ENCODE results near the gene ADARB1. TPM values are rescaled to one million over a fixed set of nuclear protein-coding genes. Genes with fewer than 3 reads are reported as not detected.

ADARB1 gene
- polyA plus RNA-seq, 1 of the 3 experiments (the other 2 are of a cell fraction), result 7.8 TPM

GRCh38 chr21:45090966-45091365, 16.6 kb downstream of the ADARB1 start (continued):
- TF ChIP-seq SMC3 (IDR thresholded peaks at IDR 0.05; ENCODE audit: low read depth, low read length) (no peak), IRF3 (IDR thresholded peaks at IDR 0.05; ENCODE audit: low read depth, low read length) (no peak), RAD21 (IDR thresholded peaks at IDR 0.05; ENCODE audit: low read length) (no peak), TAF1 (IDR thresholded peaks at IDR 0.05; ENCODE audit: borderline replicate concordance, low read depth, low read length) (no peak), FOSL2 (IDR thresholded peaks at IDR 0.05; ENCODE audit: borderline replicate concordance, low read depth) (no peak)

GRCh38 chr21:45091550-45092322, 17.4 kb downstream of the ADARB1 start:
- H3K79me2 ChIP-seq (ENCODE audit: insufficient read depth), result peaks cover 16% of the 10 kb centered on the region; the same call in 1 of the 2 replicates

More at GRCh38 chr21:45091550-45092322, 17.4 kb downstream of the ADARB1 start:
- WGBS (ENCODE audit: low lambda C conversion rate), result 31% methylated on average over 3 of the region's 7 CpGs
- no peak overlapping the region for H3K4me3 ChIP-seq (ENCODE audit: low read depth in 2 of 2, low read length in 1 of 2)
- peak; percentile 51 for DNase-seq
- peaks cover 6 to 55% of the 10 kb centered on the region in 2 experiments; a peak in 2 of 4 replicates for H3K4me1 ChIP-seq (ENCODE audit: control insufficient read depth in 1 of 2, insufficient read depth in 2 of 2, low read depth in 1 of 2, low read length in 1 of 2)
- H3K36me3 ChIP-seq (replicated peaks in 1 of 2; ENCODE audit: control insufficient read depth in 1 of 2, insufficient read depth in 2 of 2, low read length in 1 of 2), result no peaks in the 10 kb centered on the region
- CTCF ChIA-PET, result interaction anchor here (0.7 to 1.6 kb wide), 7 partner anchors 10 to 48 kb away, joined by 3 to 5 read pairs (median 3); no protein-coding TSS in a partner anchor
- H2AFZ ChIP-seq (ENCODE audit: low read depth), result no peak overlapping the region
- no peaks in the 10 kb centered on the region for H3K27me3 ChIP-seq (ENCODE audit: insufficient read depth)
- no peak overlapping the region for H3K4me2 ChIP-seq
- no peak overlapping the region for H3K9ac ChIP-seq
- H3F3A ChIP-seq (replicated peaks; ENCODE audit: insufficient read depth), result no peaks in the 10 kb centered on the region
- peak overlapping the region in 1 of 2 experiments; percentile 74; a peak in 2 of 4 replicates for H3K27ac ChIP-seq (ENCODE audit: low read depth in 2 of 2, low read length in 1 of 2)
- TF ChIP-seq NRF1 (IDR thresholded peaks at IDR 0.05; ENCODE audit: low read depth, low read length) (no peak), RFX5 (IDR thresholded peaks at IDR 0.05; ENCODE audit: low read length) (no peak), CHD2 (IDR thresholded peaks at IDR 0.05; ENCODE audit: low read length, partially characterized antibody) (no peak), RCOR1 (IDR thresholded peaks at IDR 0.05; ENCODE audit: low read length) (no peak), IRF3 (IDR thresholded peaks at IDR 0.05; ENCODE audit: low read depth, low read length) (no peak), FOXJ3 (CRISPR knock-in tag; IDR thresholded peaks at IDR 0.05) (no peak), RAD21 (IDR thresholded peaks at IDR 0.05; ENCODE audit: low read length) (no peak), REST (IDR thresholded peaks at IDR 0.05; ENCODE audit: low read depth, low read length) (no peak), GABPA (IDR thresholded peaks at IDR 0.05; ENCODE audit: low read depth) (no peak), POLR2AphosphoS5 (IDR thresholded peaks at IDR 0.05; ENCODE audit: low read depth, low read length) (no peak)
- H4K20me1 ChIP-seq (ENCODE audit: insufficient read depth), result no peaks in the 10 kb centered on the region
- POLR2A ChIA-PET, result no interaction called here
- no peaks in the 10 kb centered on the region for H3K9me2 ChIP-seq
- no peaks in the 10 kb centered on the region for H3K9me3 ChIP-seq
